ENCODE data around the gene SLC10A6.

GRCh38 chr4:86878640-86879039 is 29.5 kb upstream of the SLC10A6 start:
- no peak for TF ChIP-seq NFIC (IDR thresholded peaks at IDR 0.05)
- TF ChIP-seq FOXM1 (IDR thresholded peaks at IDR 0.05; ENCODE audit: borderline replicate concordance, low read depth) = no peak
- TF ChIP-seq EP300 (IDR thresholded peaks at IDR 0.05; ENCODE audit: borderline replicate concordance) = no peak

All from Ishikawa (cell line).